ENCODE measurements around the gene AGBL3.
A peak's percentile ranks its signal among the peaks of the same experiment; 100 is the strongest.
"Not testable (repeated sequence)": the region's sequence is repeated elsewhere in the genome, so short reads cannot be mapped to it uniquely, and the experiment has no call there.

AGBL3 gene

GRCh38 chr7:134995239-134996096, 9.2 kb downstream of the AGBL3 start:
- no peaks in the 10 kb centered on the region for H3K27me3 Mint-ChIP-seq
- peak overlapping the region; percentile 57 for H3K4me3 Mint-ChIP-seq
- no peaks in the 10 kb centered on the region for H3K9me3 Mint-ChIP-seq
- H3K4me1 Mint-ChIP-seq = peaks cover 87% of the 10 kb centered on the region
- peak overlapping the region; percentile 92 for H3K27ac Mint-ChIP-seq
- peaks cover 11% of the 10 kb centered on the region for H3K36me3 Mint-ChIP-seq

- peaks cover 11% of the 10 kb centered on the region for H3K36me3 Mint-ChIP-seq
- H3K27me3 Mint-ChIP-seq = no peaks in the 10 kb centered on the region
- H3K4me1 Mint-ChIP-seq = peaks cover 80% of the 10 kb centered on the region
- no peaks in the 10 kb centered on the region for H3K9me3 Mint-ChIP-seq
- no peak overlapping the region for H3K4me3 Mint-ChIP-seq
- H3K27ac Mint-ChIP-seq = peak overlapping the region; percentile 92
Observed at GRCh38 chr7:134996097-134996550, 9.8 kb downstream of the AGBL3 start.

- peak overlapping the region; percentile 51 for H3K27ac Mint-ChIP-seq
- H3K36me3 Mint-ChIP-seq = peaks cover 9% of the 10 kb centered on the region
- no peaks in the 10 kb centered on the region for H3K27me3 Mint-ChIP-seq
- peaks cover 68% of the 10 kb centered on the region for H3K4me1 Mint-ChIP-seq
- peaks cover 5% of the 10 kb centered on the region for H3K9me3 Mint-ChIP-seq
- no peak overlapping the region for H3K4me3 Mint-ChIP-seq
Observed at GRCh38 chr7:134997214-134997885, 11.0 kb downstream of the AGBL3 start.

GRCh38 chr7:134999136-134999535, 12.8 kb downstream of the AGBL3 start:
- Mint-ChIP-seq H3K27ac (no peak overlapping the region), H3K27me3 (no peaks in the 10 kb centered on the region), H3K36me3 (peaks cover 9% of the 10 kb centered on the region), H3K4me1 (peaks cover 51% of the 10 kb centered on the region), H3K4me3 (no peak overlapping the region), H3K9me3 (peaks cover 5% of the 10 kb centered on the region)

- Mint-ChIP-seq H3K27ac (no peak overlapping the region), H3K9me3 (peaks cover 6% of the 10 kb centered on the region), H3K4me1 (peaks cover 27% of the 10 kb centered on the region), H3K4me3 (no peak overlapping the region), H3K27me3 (no peaks in the 10 kb centered on the region), H3K36me3 (peaks cover 6% of the 10 kb centered on the region)
Observed at GRCh38 chr7:135001390-135002165, 15.3 kb downstream of the AGBL3 start.

GRCh38 chr7:135012229-135012628, 25.9 kb downstream of the AGBL3 start:
- Mint-ChIP-seq H3K4me1 (no peaks in the 10 kb centered on the region), H3K9me3 (peaks cover 4% of the 10 kb centered on the region), H3K36me3 (peaks cover 7% of the 10 kb centered on the region), H3K27ac (no peak overlapping the region), H3K27me3 (no peaks in the 10 kb centered on the region), H3K4me3 (no peak overlapping the region)

GRCh38 chr7:135023622-135024021, 37.3 kb downstream of the AGBL3 start:
- Mint-ChIP-seq H3K4me3 (no peak overlapping the region), H3K9me3 (peaks cover 6% of the 10 kb centered on the region), H3K27me3 (no peaks in the 10 kb centered on the region), H3K36me3 (peaks cover 12% of the 10 kb centered on the region), H3K27ac (no peak overlapping the region), H3K4me1 (no peaks in the 10 kb centered on the region)

- Mint-ChIP-seq H3K27me3 (no peaks in the 10 kb centered on the region), H3K36me3 (no peaks in the 10 kb centered on the region), H3K4me3 (no peak overlapping the region), H3K9me3 (no peaks in the 10 kb centered on the region), H3K27ac (no peak overlapping the region), H3K4me1 (no peaks in the 10 kb centered on the region)
Observed at GRCh38 chr7:135035252-135035651, 48.9 kb downstream of the AGBL3 start.

- not testable (repeated sequence) for H3K36me3 Mint-ChIP-seq
Observed at GRCh38 chr7:135067017-135067416, 80.7 kb downstream of the AGBL3 start.

GRCh38 chr7:135074096-135074495, 87.8 kb downstream of the AGBL3 start:
- no peaks in the 10 kb centered on the region for H3K9me3 Mint-ChIP-seq
- no peak overlapping the region for H3K27ac Mint-ChIP-seq
- H3K4me3 Mint-ChIP-seq = no peak overlapping the region
- peaks cover 2% of the 10 kb centered on the region for H3K36me3 Mint-ChIP-seq
- no peaks in the 10 kb centered on the region for H3K27me3 Mint-ChIP-seq
- H3K4me1 Mint-ChIP-seq = no peaks in the 10 kb centered on the region

More at GRCh38 chr7:135067017-135067416, 80.7 kb downstream of the AGBL3 start:
- H3K27me3 Mint-ChIP-seq, H3K4me3 Mint-ChIP-seq, H3K4me1 Mint-ChIP-seq, H3K27ac Mint-ChIP-seq: not testable (repeated sequence)
- H3K9me3 Mint-ChIP-seq = peaks cover 11% of the 10 kb centered on the region

- no peaks in the 10 kb centered on the region for H3K9me3 Mint-ChIP-seq
- no peak overlapping the region for H3K27ac Mint-ChIP-seq
- no peak overlapping the region for H3K4me3 Mint-ChIP-seq
- no peaks in the 10 kb centered on the region for H3K4me1 Mint-ChIP-seq
- H3K36me3 Mint-ChIP-seq = peaks cover 2% of the 10 kb centered on the region
- no peaks in the 10 kb centered on the region for H3K27me3 Mint-ChIP-seq
Observed at GRCh38 chr7:135074531-135074930, 88.2 kb downstream of the AGBL3 start.

- H3K4me1 Mint-ChIP-seq = no peaks in the 10 kb centered on the region
- no peak overlapping the region for H3K27ac Mint-ChIP-seq
Observed at GRCh38 chr7:135075716-135076115, 89.4 kb downstream of the AGBL3 start.

GRCh38 chr7:135076882-135077281, 90.6 kb downstream of the AGBL3 start:
- H3K4me3 Mint-ChIP-seq = no peak overlapping the region
- no peaks in the 10 kb centered on the region for H3K27me3 Mint-ChIP-seq
- no peaks in the 10 kb centered on the region for H3K36me3 Mint-ChIP-seq
- H3K27ac Mint-ChIP-seq = no peak overlapping the region
- no peaks in the 10 kb centered on the region for H3K4me1 Mint-ChIP-seq
- no peaks in the 10 kb centered on the region for H3K9me3 Mint-ChIP-seq

More at GRCh38 chr7:135075716-135076115, 89.4 kb downstream of the AGBL3 start:
- Mint-ChIP-seq H3K36me3 (peaks cover 2% of the 10 kb centered on the region), H3K27me3 (no peaks in the 10 kb centered on the region), H3K4me3 (no peak overlapping the region), H3K9me3 (no peaks in the 10 kb centered on the region)

- H3K27ac Mint-ChIP-seq = no peak overlapping the region
- H3K4me3 Mint-ChIP-seq = no peak overlapping the region
- no peaks in the 10 kb centered on the region for H3K9me3 Mint-ChIP-seq
- no peaks in the 10 kb centered on the region for H3K36me3 Mint-ChIP-seq
- no peaks in the 10 kb centered on the region for H3K27me3 Mint-ChIP-seq
- H3K4me1 Mint-ChIP-seq = no peaks in the 10 kb centered on the region
Observed at GRCh38 chr7:135077642-135078041, 91.3 kb downstream of the AGBL3 start.

GRCh38 chr7:135078051-135078450, 91.7 kb downstream of the AGBL3 start:
- H3K9me3 Mint-ChIP-seq = no peaks in the 10 kb centered on the region
- no peak overlapping the region for H3K27ac Mint-ChIP-seq
- H3K36me3 Mint-ChIP-seq = no peaks in the 10 kb centered on the region
- H3K4me1 Mint-ChIP-seq = no peaks in the 10 kb centered on the region
- no peak overlapping the region for H3K4me3 Mint-ChIP-seq
- no peaks in the 10 kb centered on the region for H3K27me3 Mint-ChIP-seq
